Esophagus squamous epithelium (tissue), 5 donors: ENCODE results near the gene FBXW5. TPM values are rescaled to one million over a fixed set of nuclear protein-coding genes. Genes with fewer than 3 reads are reported as not detected.

Experiments used
- DNase-seq: peaks from one replicate; lab custom pipeline; 2025; lab: John Stamatoyannopoulos, UW
- H3K27ac ChIP-seq, 4 donors: fragments of 200-600 bp; sonication (generic); one replicate each; pipeline ENCODE4 v1.5.1; 2016 to 2019; ENCODE audit warnings: mild to moderate bottlenecking in 1 of 4
- H3K27me3 ChIP-seq, 4 donors: fragments of 200-600 bp; sonication (generic); 1 replicate in 3 of 4; 2 replicates in 1 of 4; pipeline versions ENCODE4 v1.5.1 to v1.6.0; 2017 to 2021; ENCODE audit warnings: antibody characterized with exemption in 1 of 4
- H3K36me3 ChIP-seq, 3 donors: fragments of 200-600 bp; sonication (generic); one replicate each; pipeline ENCODE4 v1.5.1; 2016 to 2019
- H3K4me1 ChIP-seq, 3 donors: fragments of 200-600 bp; sonication (generic); one replicate each; pipeline ENCODE4 v1.5.1; 2017 to 2019
- H3K4me3 ChIP-seq, 4 donors: fragments of 200-600 bp; sonication (generic); 1 replicate in 3 of 4; 2 replicates in 1 of 4; pipeline ENCODE4 v1.5.1; 2016 to 2019; ENCODE audit warnings: mild to moderate bottlenecking in 2 of 4, moderate library complexity in 1 of 4
- H3K9me3 ChIP-seq, 3 donors: fragments of 200-600 bp; sonication (generic); one replicate each; pipeline ENCODE4 v1.5.1; 2016 to 2019
- CTCF ChIP-seq, 6 experiments: fragments of 450-650 bp in 4 of 6; fragments of 200-600 bp in 2 of 6; sonication (generic) in 2 of 6; IDR thresholded peaks; one replicate each; pipeline ENCODE4 v1.5.1; 2016 to 2019; ENCODE audit warnings: antibody characterized with exemption in 6 of 6, mild to moderate bottlenecking in 4 of 6, moderate library complexity in 4 of 6
- POLR2A ChIP-seq, 4 donors: fragments of 450-650 bp; IDR thresholded peaks; one replicate each; pipeline ENCODE4 v1.6.1; 2017; ENCODE audit warnings: antibody characterized with exemption in 4 of 4, mild to moderate bottlenecking in 4 of 4, moderate library complexity in 3 of 4
- WGBS, 2 donors: methylation state at CpG; one replicate each; pipeline ENCODE4 v1.1.5; 2018; 5-methylcytosine and 5-hydroxymethylcytosine counted together
- intact Hi-C: fragments of 100-400 bp; cut with DNase I; formaldehyde crosslinking; loops from one replicate; pipeline ENCODE4 v1.15.0; 2022
- total RNA-seq, 4 donors: library from RNA; depleted of rRNA; stranded (reverse); fragments of >200 nt; gene quantifications; one replicate each; pipeline ENCODE4 v1.1.0, GENCODE V29; 2016
- donor health status: DM: yes; HTN: yes; CAD: no.

The FBXW5 gene
- total RNA-seq, 4 donors from 2014 or later: 146 to 210 (median 163) TPM

- Histone ChIP-seq H3K27me3 (no peaks in the 10 kb centered on the region), H3K4me3 (no peak overlapping the region), H3K9me3 (no peaks in the 10 kb centered on the region), H3K27ac (no peak overlapping the region), H3K4me1 (peaks cover 0 to 22% (median 0%) of the 10 kb centered on the region in 3 donors), H3K36me3 (peaks cover 16 to 98% (median 36%) of the 10 kb centered on the region in 3 donors)
- intact Hi-C loops: no loop called here
- TF ChIP-seq POLR2A (IDR thresholded peaks at IDR 0.05) (no peak), CTCF (IDR thresholded peaks at IDR 0.05) (no peak)
- no peak for DNase-seq
- WGBS, 2 donors: 94 to 97% methylated on average over 10 to 17 of the region's 19 CpGs
Measured at GRCh38 chr9:136923881-136924280, 20.7 kb downstream of the FBXW5 start.

- intact Hi-C loops: no loop called here
- no peaks in the 10 kb centered on the region for H3K27me3 ChIP-seq
- TF ChIP-seq CTCF (IDR thresholded peaks at IDR 0.05) (no peak), POLR2A (IDR thresholded peaks at IDR 0.05) (no peak)
- no peaks in the 10 kb centered on the region for H3K9me3 ChIP-seq
- DNase-seq: no peak
- 88% methylated on average over 9 to 17 of the region's 19 CpGs for WGBS, 2 donors
- peaks cover 0 to 22% (median 0%) of the 10 kb centered on the region in 3 donors for H3K4me1 ChIP-seq
- H3K27ac ChIP-seq: no peak overlapping the region
- H3K4me3 ChIP-seq: no peak overlapping the region
- H3K36me3 ChIP-seq: peaks cover 16 to 98% (median 38%) of the 10 kb centered on the region in 3 donors
Measured at GRCh38 chr9:136922540-136922939, 22.0 kb downstream of the FBXW5 start.

- Histone ChIP-seq H3K27me3 (no peaks in the 10 kb centered on the region), H3K4me1 (peaks cover 0 to 22% (median 0%) of the 10 kb centered on the region in 3 donors), H3K36me3 (peaks cover 18 to 98% (median 46%) of the 10 kb centered on the region in 3 donors), H3K27ac (no peak overlapping the region), H3K4me3 (no peak overlapping the region), H3K9me3 (no peaks in the 10 kb centered on the region)
- intact Hi-C loops: no loop called here
- TF ChIP-seq POLR2A (IDR thresholded peaks at IDR 0.05) (no peak), CTCF (IDR thresholded peaks at IDR 0.05) (no peak)
- 80 to 81% methylated on average over 3 to 4 of the region's 10 CpGs for WGBS, 2 donors
- no peak for DNase-seq
Measured at GRCh38 chr9:136921718-136922117, 22.8 kb downstream of the FBXW5 start.

- H3K9me3 ChIP-seq: no peaks in the 10 kb centered on the region
- DNase-seq: no peak
- H3K36me3 ChIP-seq: peaks cover 21 to 98% (median 47%) of the 10 kb centered on the region in 3 donors
- H3K4me1 ChIP-seq: peaks cover 0 to 22% (median 0%) of the 10 kb centered on the region in 3 donors
- WGBS, 2 donors: 53 to 94% methylated on average over 2 to 8 of the region's 11 CpGs
- H3K27me3 ChIP-seq: no peaks in the 10 kb centered on the region
- H3K27ac ChIP-seq: no peak overlapping the region
- intact Hi-C loops: no loop called here
- TF ChIP-seq CTCF (IDR thresholded peaks at IDR 0.05) (no peak), POLR2A (IDR thresholded peaks at IDR 0.05) (no peak)
- H3K4me3 ChIP-seq: no peak overlapping the region
Measured at GRCh38 chr9:136921307-136921706, 23.2 kb downstream of the FBXW5 start.

GRCh38 chr9:136920734-136921231 is 23.8 kb downstream of the FBXW5 start:
- Histone ChIP-seq H3K27me3 (no peaks in the 10 kb centered on the region), H3K4me3 (no peak overlapping the region), H3K36me3 (peaks cover 21 to 98% (median 41%) of the 10 kb centered on the region in 3 donors), H3K4me1 (peaks cover 0 to 22% (median 0%) of the 10 kb centered on the region in 3 donors), H3K27ac (no peak overlapping the region), H3K9me3 (no peaks in the 10 kb centered on the region)
- no peak for TF ChIP-seq CTCF (IDR thresholded peaks at IDR 0.05)
- no peak for TF ChIP-seq POLR2A (IDR thresholded peaks at IDR 0.05)
- no peak for DNase-seq
- WGBS, 2 donors: 94 to 100% methylated on average over 6 to 8 of the region's 14 CpGs
- intact Hi-C loops: no loop called here
